Upper lobe of left lung (tissue), 6 donors: Measurements from ENCODE around the gene KLK1. TPM values are rescaled to one million over a fixed set of nuclear protein-coding genes. Genes with fewer than 3 reads are reported as not detected.

Source experiments
- ATAC-seq, 2 donors: fragments of 200-7000 bp; cut with Tn5 transposase; one replicate each; pipeline ENCODE4 v1.9.1; 2022; ENCODE audit warnings: mild to moderate bottlenecking in 2 of 2, moderate library complexity in 2 of 2; ENCODE audit not compliant: low FRiP score in 2 of 2
- DNase-seq, 2 donors: peaks; one replicate each; pipeline ENCODE4 v3.0.0-alpha.2; 2019 to 2020
- H3K27ac ChIP-seq, 4 donors: fragments of 200-600 bp; sonication (generic); one replicate each; pipeline ENCODE4 v1.5.1; 2016 to 2019
- H3K27me3 ChIP-seq, 4 donors: fragments of 200-600 bp; sonication (generic); one replicate each; pipeline ENCODE4 v1.5.1; 2017 to 2019
- H3K36me3 ChIP-seq, 4 donors: fragments of 200-600 bp; sonication (generic); one replicate each; pipeline ENCODE4 v1.5.1; 2016 to 2019
- H3K4me1 ChIP-seq, 4 donors: fragments of 200-600 bp; sonication (generic); one replicate each; pipeline ENCODE4 v1.5.1; 2018 to 2019
- H3K4me3 ChIP-seq, 4 donors: fragments of 200-600 bp; sonication (generic); one replicate each; pipeline ENCODE4 v1.5.1; 2017 to 2019; ENCODE audit warnings: mild to moderate bottlenecking in 2 of 4, moderate library complexity in 1 of 4
- H3K9me3 ChIP-seq, 4 donors: fragments of 200-600 bp; sonication (generic); one replicate each; pipeline ENCODE4 v1.5.1; 2018 to 2019
- CTCF ChIP-seq, 6 experiments: fragments of 450-650 bp in 4 of 6; fragments of 200-600 bp in 2 of 6; sonication (generic) in 2 of 6; IDR thresholded peaks; one replicate each; pipeline ENCODE4 v1.5.1; 2016 to 2019; ENCODE audit warnings: antibody characterized with exemption in 6 of 6
- EP300 ChIP-seq, 4 donors: sonication (generic); formaldehyde crosslinking; IDR thresholded peaks; one replicate each; pipeline ENCODE4 v1.5.1; 2017; ENCODE audit warnings: antibody characterized with exemption in 4 of 4, control low read depth in 2 of 4
- POLR2A ChIP-seq, 4 donors: fragments of 450-650 bp; IDR thresholded peaks; one replicate each; pipeline ENCODE4 v1.5.1; 2016 to 2017; ENCODE audit warnings: antibody characterized with exemption in 4 of 4, mild to moderate bottlenecking in 2 of 4
- POLR2AphosphoS5 ChIP-seq, 2 donors: sonication (generic); formaldehyde crosslinking; IDR thresholded peaks; one replicate each; pipeline ENCODE4 v1.5.1; 2017; ENCODE audit warnings: antibody characterized with exemption in 2 of 2
- WGBS, 2 donors: methylation state at CpG; one replicate each; pipeline ENCODE4 v1.1.5; 2017 to 2018; 5-methylcytosine and 5-hydroxymethylcytosine counted together
- total RNA-seq, 6 donors: library from RNA; depleted of rRNA in 4 of 6; stranded (reverse); fragments of >200 nt in 4 of 6; gene quantifications; one replicate each; pipeline versions ENCODE4 v1.1.0 to v1.2.1, GENCODE V29; 2016 to 2021
- donor health status: DM: no; HTN: no; CAD: no; lungs with moderate emphysema.
- donor health status: DM: no; HTN: yes; CAD: no; lungs with severe emphysema.

The KLK1 gene
- total RNA-seq, 6 donors from 2014 or later, result 1.3 to 3.3 (median 2.0) TPM; not detected in 3

GRCh38 chr19:50851620-50852019 is 28.0 kb upstream of the KLK1 start:
- Histone ChIP-seq H3K4me1 (no peaks in the 10 kb centered on the region), H3K36me3 (no peaks in the 10 kb centered on the region), H3K27ac (no peak overlapping the region), H3K9me3 (no peaks in the 10 kb centered on the region), H3K4me3 (no peak overlapping the region), H3K27me3 (no peaks in the 10 kb centered on the region)
- 69% methylated on average over 4 of the region's 4 CpGs; no CpG with 5 or more reads in 1 of the 2 donors for WGBS, 2 donors
- ATAC-seq (no peak), DNase-seq (no peak)
- no peak for TF ChIP-seq EP300 (IDR thresholded peaks at IDR 0.05)
- TF ChIP-seq CTCF (IDR thresholded peaks at IDR 0.05), result no peak
- no peak for TF ChIP-seq POLR2AphosphoS5 (IDR thresholded peaks at IDR 0.05)
- no peak for TF ChIP-seq POLR2A (IDR thresholded peaks at IDR 0.05)

GRCh38 chr19:50850738-50851137 is 27.2 kb upstream of the KLK1 start:
- no peaks in the 10 kb centered on the region for H3K27me3 ChIP-seq
- H3K9me3 ChIP-seq, result no peaks in the 10 kb centered on the region
- DNase-seq, result no peak
- ATAC-seq, result no peak
- no peak overlapping the region for H3K27ac ChIP-seq
- H3K4me1 ChIP-seq, result no peaks in the 10 kb centered on the region
- TF ChIP-seq POLR2AphosphoS5 (IDR thresholded peaks at IDR 0.05), result no peak
- TF ChIP-seq EP300 (IDR thresholded peaks at IDR 0.05), result no peak
- no peak for TF ChIP-seq CTCF (IDR thresholded peaks at IDR 0.05)
- TF ChIP-seq POLR2A (IDR thresholded peaks at IDR 0.05), result no peak
- no peaks in the 10 kb centered on the region for H3K36me3 ChIP-seq
- 44 to 52% methylated on average over 3 of the region's 3 CpGs for WGBS, 2 donors
- H3K4me3 ChIP-seq, result no peak overlapping the region

GRCh38 chr19:50844296-50844935 is 20.8 kb upstream of the KLK1 start:
- no peak for TF ChIP-seq CTCF (IDR thresholded peaks at IDR 0.05)
- TF ChIP-seq EP300 (IDR thresholded peaks at IDR 0.05), result no peak
- TF ChIP-seq POLR2A (IDR thresholded peaks at IDR 0.05), result no peak
- no peak for TF ChIP-seq POLR2AphosphoS5 (IDR thresholded peaks at IDR 0.05)
- no peak for ATAC-seq
- Histone ChIP-seq H3K9me3 (peaks cover 0 to 10% (median 0%) of the 10 kb centered on the region in 4 donors), H3K27me3 (no peaks in the 10 kb centered on the region), H3K4me1 (no peaks in the 10 kb centered on the region), H3K36me3 (no peaks in the 10 kb centered on the region), H3K27ac (no peak overlapping the region), H3K4me3 (no peak overlapping the region)
- no peak for DNase-seq
- 50 to 52% methylated on average over 8 of the region's 8 CpGs for WGBS, 2 donors

GRCh38 chr19:50843701-50844221 is 20.2 kb upstream of the KLK1 start:
- no peak overlapping the region for H3K4me3 ChIP-seq
- no peaks in the 10 kb centered on the region for H3K27me3 ChIP-seq
- no peak for ATAC-seq
- no peak for TF ChIP-seq EP300 (IDR thresholded peaks at IDR 0.05)
- no peak for TF ChIP-seq POLR2AphosphoS5 (IDR thresholded peaks at IDR 0.05)
- TF ChIP-seq POLR2A (IDR thresholded peaks at IDR 0.05), result no peak
- TF ChIP-seq CTCF (IDR thresholded peaks at IDR 0.05), result no peak
- no peak for DNase-seq
- H3K27ac ChIP-seq, result no peak overlapping the region
- WGBS, 2 donors, result 76 to 86% methylated on average over 7 of the region's 7 CpGs
- H3K9me3 ChIP-seq, result peaks cover 0 to 10% (median 0%) of the 10 kb centered on the region in 4 donors
- H3K36me3 ChIP-seq, result no peaks in the 10 kb centered on the region
- H3K4me1 ChIP-seq, result no peaks in the 10 kb centered on the region

GRCh38 chr19:50843205-50843604 is 19.6 kb upstream of the KLK1 start:
- 99 to 100% methylated on average over 2 of the region's 2 CpGs for WGBS, 2 donors
- Histone ChIP-seq H3K4me3 (no peak overlapping the region), H3K27me3 (no peaks in the 10 kb centered on the region), H3K9me3 (peaks cover 0 to 10% (median 0%) of the 10 kb centered on the region in 4 donors), H3K36me3 (no peaks in the 10 kb centered on the region), H3K27ac (no peak overlapping the region), H3K4me1 (no peaks in the 10 kb centered on the region)
- DNase-seq (no peak), ATAC-seq (no peak)
- TF ChIP-seq POLR2A (IDR thresholded peaks at IDR 0.05), result no peak
- TF ChIP-seq EP300 (IDR thresholded peaks at IDR 0.05), result no peak
- no peak for TF ChIP-seq POLR2AphosphoS5 (IDR thresholded peaks at IDR 0.05)
- no peak for TF ChIP-seq CTCF (IDR thresholded peaks at IDR 0.05)
